C4-2B (cell line): ENCODE results near the gene PDE4DIP.
"Not testable (repeated sequence)": the region's sequence is repeated elsewhere in the genome, so short reads cannot be mapped to it uniquely, and the experiment has no call there.

ENCODE experiments used
- ZFX ChIP-seq: fragments of 450-650 bp; IDR thresholded peaks from 2 replicates; pipeline ENCODE4 v1.6.1; 2017
- TF ChIP-seq, protein P1 (sequence below): fragments of 450-650 bp; conservative IDR thresholded peaks from 2 replicates; pipeline ENCODE4 v1.5.1; 2017; ENCODE audit warnings: mild to moderate bottlenecking

DNA sequence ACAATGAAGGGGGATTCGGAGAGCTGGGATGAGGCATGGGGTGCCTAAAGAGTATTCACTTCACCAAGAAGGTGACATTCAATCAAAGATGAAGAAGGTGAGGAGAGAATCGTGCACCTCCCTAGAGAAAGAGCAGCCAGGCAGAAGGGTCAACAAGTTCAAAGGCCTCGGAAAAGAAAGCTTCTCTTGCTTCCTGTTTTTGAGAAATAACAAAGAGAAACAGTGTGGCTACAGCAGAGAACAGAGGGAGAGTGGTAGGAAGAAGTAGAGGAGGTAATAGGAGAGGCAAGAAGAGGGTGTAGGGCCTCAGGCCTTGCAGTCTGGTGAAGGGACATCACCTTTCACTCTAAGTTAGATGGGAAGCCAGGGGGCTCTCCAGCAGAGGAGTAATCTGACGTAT, 41.0 kb downstream of the PDE4DIP start:
- TF ChIP-seq, protein P1, sequence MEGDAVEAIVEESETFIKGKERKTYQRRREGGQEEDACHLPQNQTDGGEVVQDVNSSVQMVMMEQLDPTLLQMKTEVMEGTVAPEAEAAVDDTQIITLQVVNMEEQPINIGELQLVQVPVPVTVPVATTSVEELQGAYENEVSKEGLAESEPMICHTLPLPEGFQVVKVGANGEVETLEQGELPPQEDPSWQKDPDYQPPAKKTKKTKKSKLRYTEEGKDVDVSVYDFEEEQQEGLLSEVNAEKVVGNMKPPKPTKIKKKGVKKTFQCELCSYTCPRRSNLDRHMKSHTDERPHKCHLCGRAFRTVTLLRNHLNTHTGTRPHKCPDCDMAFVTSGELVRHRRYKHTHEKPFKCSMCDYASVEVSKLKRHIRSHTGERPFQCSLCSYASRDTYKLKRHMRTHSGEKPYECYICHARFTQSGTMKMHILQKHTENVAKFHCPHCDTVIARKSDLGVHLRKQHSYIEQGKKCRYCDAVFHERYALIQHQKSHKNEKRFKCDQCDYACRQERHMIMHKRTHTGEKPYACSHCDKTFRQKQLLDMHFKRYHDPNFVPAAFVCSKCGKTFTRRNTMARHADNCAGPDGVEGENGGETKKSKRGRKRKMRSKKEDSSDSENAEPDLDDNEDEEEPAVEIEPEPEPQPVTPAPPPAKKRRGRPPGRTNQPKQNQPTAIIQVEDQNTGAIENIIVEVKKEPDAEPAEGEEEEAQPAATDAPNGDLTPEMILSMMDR, result not testable (repeated sequence)
- not testable (repeated sequence) for TF ChIP-seq ZFX
